Stimulated activated naive CD4-positive, alpha-beta T cell (primary cell): Measurements from ENCODE around the gene CCDC71.

Source experiments
- DNase-seq, 6 experiments: peaks; one replicate each; lab custom pipeline; 2025; lab: John Stamatoyannopoulos, UW

CCDC71 gene

DNA sequence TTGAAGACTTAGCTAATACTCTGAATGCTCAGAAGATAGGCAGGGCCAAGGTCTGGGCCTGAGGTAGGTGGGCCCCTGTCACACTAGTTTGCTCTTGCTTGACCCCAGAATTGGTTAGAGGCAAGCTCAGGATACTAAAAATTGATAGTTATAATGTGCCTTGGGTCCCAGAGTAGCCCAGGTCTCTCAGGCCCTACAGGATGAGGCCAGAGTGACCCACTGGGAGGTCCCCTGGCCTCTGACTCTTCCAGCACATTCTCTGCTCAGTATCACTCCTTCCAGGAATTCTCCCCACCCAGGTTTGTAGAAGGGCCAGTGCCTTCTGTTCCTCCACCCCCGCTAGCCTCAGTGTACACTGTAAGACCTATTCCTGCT is 4.6 kb upstream of the CCDC71 start:
- no peak for DNase-seq

DNA sequence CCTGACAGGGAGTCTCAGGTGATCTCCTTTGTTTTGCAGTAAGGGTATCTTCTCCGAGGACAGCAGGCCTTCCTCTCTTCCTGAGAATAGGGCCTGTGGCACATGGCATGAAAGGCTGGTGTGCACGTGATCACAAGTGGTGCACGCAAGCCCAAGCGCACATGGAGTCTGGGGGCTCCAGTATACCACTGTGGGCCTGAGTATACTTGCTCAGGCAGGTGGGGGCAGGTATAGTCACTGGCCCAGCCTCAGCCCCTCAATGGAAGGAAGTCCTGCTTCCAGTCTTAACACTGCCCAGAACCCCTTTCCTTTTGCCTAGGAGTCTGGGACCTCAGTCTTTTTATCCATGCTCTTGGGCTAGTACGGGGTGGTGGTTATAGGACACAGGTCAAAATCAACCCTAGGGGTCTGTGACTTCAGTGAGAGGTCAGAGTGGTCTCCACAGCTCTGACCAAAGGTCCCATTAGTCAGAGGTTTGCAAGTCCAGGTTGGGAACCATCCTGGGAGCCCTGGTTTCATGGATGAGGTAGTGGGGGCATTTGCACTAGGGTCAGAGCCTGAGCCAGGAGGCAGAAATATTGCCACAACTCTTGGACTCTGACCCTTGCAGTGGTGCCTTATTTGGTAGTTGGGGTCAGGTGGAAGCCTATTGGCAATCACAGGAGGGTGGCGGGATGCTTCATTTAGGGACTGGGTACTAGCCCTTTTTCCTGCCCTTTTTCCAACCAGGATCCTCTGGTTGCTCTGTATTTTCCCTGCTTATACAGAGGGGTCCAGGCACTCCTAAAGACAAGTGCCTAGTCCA is 823 bp upstream of the CCDC71 start:
- DNase-seq = no peak

DNA sequence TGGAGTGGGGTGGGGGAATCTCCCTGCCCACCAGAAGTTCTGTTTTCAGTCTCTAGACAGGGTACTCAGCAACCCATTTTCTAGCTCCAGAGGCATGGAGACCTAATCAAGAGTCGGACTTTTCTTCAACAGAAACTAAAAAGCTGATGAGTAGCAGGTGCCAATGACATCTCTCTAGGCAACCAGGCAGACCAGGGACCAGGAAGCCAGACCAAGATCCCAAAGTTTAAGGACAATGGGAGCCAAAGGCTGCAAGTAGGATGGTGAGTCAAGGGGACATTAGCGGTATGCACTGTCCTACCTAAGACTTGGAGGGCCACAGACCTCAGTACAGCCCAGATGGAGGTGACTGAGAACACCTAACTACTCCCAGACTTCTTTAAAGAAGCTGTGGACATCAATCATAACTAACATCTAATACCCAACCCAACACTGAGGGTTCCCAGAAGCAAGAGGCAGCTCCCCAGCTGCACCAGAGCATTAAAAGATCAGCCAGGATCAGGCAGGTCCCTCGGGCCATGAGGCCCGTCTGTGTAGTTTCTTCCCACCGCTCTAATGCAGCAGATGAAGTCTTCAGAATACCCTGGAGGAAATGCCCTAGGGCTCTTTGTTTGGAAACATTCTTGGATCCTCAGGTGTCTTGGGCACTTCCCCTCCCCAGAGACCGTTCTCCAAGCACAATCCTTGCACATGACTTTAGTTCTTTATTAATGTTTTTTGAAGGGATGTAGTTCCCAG is 979 bp downstream of the CCDC71 start:
- no peak for DNase-seq

DNA sequence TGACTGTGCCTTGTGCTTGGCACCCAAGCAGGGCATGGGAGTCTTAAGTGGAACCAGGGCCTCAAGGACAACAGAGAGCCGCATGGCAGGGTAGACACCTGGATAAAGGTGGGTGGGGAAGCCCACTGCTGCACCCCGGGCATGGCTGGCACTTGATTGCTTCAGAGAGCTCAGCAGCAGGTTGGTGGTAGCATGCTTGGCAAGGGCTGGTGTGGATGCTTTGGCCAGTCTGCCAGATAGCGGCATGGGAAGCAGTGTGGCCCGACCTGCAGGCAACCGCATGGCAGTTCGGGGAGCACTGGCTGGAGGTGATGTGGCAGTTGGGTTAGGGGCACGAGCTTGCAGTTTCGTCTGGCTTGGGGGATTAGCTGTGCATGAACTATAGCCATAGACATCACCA is 2.5 kb downstream of the CCDC71 start:
- no peak for DNase-seq

DNA sequence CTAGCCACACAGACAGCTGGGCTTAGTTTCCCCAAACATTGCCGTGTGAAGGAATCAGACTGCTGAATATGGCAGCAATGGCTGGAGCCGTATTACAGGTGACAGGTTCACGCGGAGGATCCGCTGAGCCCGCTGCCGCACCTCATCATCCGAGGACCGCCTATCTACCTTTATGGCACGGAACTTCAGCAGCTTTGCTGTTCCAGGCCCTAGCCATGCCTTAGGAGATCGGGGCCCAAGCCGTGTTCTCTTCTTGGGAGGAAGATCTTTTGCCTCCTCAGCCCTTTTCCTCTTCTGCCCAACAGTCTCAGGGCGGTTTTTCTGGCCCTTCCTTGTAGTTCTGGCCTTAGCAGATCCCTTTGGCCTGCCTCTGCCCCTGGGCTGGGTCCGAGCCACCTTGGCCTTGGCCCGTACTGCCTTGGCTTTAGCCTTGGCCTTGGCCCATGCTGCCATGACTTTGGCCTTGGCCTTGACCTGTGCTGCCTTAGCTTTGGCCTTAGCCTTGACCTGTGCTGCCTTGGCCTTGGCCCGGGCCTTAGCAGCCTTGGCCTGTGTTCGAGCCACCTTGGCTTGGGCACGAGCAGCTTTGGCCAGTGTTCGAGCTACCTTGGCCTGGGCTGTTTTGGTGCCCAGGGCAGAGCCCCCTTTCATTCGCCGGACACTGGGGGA is 3.2 kb downstream of the CCDC71 start:
- no peak for DNase-seq

DNA sequence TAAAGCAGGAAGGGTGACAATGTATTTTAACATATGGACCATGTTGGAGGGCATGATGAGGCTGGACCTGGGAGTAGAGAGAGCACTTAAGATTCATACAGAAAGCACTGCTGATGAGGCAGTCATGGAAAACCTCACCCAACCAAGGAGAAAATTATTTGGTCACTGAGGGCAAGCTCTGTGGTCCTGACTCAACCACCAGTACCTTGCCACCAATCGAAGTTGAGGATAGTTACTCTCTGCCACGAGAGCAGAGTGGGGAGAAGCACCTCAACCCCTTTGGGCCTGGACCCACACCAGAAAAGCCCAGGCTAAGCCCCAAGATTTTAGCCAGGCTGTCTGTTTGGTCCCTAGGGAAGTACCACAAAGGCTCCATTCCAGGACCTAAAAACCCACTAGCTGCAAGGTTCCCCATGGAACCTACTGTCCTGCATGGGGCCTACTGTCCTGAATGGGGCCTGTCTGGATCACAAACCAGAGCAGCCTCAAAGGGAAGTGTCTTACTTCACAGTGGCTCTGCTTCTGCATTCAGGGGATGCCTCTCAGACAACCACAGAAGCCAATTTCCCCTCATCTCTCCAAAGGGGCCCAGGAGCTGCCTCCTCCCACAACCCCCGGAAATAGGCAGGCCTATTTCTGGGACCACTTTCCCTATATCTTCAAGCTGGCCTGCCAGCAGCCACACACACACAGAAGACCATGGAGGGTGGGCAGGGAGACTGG is 4.2 kb downstream of the CCDC71 start:
- DNase-seq = no peak

DNA sequence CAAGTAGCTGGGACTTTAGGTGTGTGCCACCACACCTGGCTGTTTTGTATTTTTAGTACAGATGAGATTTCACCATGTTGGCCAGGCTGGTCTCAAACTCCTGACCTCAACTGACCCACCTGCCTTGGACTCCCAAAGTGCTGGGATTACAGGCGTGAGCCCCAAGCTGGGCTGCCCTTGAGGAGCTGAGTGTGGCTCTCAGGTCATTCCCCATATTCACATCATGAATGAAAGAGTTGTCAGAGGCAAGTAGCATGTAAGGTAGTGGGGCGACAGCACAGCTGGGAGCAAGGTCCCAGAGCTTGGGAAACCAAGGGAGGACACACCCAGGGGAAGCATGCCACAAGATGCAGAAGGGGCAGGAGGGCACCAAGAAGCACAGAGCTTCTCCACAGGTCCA is 4.9 kb downstream of the CCDC71 start:
- DNase-seq = no peak

DNA sequence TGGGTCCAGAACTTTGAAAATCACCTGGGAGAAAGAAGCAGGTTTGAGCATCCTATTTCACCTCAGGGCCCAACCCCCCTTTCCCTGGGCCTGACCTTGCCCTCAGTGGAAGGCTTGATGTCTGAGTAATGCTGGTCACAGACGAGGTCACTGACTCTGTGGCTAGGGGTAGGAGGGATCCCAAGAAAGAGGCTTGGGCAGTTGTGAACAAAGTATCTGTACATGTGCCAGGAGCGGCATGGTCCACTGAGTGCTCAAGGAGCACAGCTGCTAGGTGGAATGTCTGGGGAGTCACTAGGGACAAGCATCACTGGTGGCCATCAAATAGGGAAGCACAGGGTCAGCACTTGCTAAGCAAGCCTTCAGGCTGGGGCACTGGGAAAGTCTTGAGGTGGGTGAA is 7.3 kb downstream of the CCDC71 start:
- DNase-seq = no peak

DNA sequence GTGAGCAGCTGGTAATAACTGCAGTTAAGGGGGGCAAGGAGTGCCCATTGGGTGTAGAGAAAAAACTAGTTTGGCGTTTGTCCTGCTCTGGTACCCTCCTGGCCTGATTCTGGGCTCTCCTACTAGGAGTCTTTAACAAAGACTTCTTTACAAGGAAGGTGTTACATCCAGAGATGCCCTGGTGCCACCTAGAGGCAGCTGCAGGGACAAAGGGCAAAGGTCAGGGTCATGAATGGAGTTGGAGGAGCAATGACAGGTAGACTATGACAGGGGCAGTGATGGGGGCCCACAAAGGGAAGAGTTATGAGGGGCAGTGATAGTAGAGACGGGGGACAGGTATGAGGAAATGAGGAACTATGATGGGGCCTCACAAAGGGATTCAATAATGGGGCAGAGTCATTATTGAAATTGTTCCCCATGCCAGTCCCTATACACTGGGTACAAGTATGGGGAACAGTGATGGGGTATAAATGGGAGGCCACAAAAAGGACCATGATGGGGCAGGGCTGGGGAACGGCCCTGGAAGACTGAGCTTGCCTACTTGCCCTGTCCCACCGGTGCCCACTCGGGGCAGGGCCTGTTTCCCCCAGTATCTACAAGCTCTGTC is 7.9 kb downstream of the CCDC71 start:
- DNase-seq = peak; percentile 31 to 57 (median 44)

DNA sequence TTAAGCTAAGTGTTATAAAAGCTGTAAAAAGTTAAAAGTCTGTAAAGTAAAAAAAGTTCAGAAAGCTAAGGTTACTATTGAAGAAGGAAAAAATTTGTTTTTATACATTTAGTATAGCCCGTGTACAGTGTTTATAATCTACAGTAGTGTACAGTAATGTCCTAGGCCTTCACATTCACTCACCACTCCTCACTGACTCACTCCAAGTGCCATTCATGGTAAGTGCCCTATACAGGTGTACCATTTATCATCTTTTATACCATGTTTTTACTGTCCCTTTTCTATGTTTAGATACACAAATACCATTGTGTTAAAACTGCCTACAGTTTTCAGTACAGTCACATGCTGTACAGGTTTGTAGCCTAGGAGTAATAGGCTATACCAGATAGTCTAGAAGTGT is 8.8 kb downstream of the CCDC71 start:
- DNase-seq = no peak

DNA sequence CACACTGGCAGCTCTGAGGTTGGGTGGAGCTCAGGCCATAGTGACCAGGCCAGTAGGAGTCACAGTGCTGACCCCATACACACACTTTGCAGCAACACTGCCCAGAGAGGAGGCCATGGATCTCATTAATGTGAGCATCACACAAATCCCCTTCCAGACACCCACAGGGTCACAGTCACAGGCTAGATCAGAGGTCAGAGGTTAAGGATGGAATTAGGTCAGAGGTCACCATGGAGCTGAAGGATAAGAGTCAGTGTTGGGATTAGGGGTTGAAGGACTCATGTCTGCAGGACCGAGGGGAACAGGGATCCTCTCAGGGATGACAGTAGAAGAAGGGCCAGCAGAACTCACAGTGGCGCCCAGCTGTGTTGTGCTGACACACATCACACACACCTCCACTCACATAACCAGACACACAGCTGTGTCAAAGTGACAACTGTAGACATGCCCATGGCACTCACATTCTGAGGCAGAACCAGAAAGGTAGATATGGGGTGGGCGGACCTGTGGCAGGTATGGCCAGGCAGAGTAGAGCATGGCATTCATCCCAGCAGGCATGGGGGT is 12.7 kb downstream of the CCDC71 start:
- DNase-seq = no peak

DNA sequence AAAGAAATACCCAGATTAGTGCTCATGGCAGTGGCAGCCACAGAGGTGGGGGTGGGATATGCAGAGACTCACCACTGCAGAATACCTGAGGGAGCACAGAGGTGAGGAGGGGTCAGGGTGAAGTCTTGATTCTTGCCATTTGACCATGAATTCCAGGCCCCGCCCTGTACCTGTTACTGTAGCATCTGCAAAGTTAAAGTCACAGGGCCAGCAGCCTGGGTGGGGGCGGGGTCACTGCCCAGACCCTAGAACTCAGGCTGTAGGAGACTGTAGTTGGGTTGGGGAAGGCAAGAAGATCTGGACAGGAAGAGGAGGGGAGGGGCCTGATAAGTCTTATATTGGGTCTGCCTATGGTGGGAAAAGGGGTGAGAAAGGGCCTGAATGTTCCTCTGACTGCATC is 14.5 kb downstream of the CCDC71 start:
- no peak for DNase-seq

DNA sequence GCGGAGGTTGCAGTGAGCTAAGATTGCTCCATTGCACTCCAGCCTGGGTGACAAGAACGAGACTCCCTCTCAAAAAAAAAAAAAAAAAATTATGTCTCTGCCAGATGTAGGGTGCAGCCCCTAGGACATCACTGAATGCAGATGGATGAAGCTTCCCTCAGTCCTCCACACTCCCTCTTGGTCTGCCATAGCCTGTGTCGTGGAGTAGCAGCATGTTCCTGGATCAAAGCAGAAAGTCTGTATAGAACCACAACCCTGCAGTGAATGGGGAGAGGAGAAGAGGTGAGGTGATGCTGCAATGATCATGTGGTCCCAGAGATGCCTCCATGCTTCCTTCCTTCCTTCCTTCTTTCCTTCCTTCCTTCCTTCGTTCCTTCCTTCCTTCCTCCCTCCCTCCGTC is 18.0 kb downstream of the CCDC71 start:
- DNase-seq = no peak

DNA sequence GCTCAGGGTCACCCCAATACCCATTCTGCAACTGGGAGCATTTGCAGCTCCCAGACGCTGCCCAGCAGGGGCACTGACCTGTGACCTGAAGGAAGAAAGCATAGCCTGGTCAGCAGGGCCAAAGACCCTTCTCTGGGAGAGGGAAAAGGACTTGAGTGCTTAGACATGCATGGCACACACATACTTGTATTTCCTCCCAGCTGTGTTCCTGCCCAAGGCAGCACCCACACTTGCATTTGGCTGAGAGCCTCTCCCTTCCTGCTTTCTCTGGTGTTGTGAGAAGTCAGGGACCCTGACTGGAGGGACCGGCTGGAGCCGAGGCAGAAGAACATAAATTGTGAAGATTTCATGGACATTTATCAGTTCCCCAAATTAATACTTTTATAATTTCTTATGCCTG is 26.1 kb downstream of the CCDC71 start:
- no peak for DNase-seq

DNA sequence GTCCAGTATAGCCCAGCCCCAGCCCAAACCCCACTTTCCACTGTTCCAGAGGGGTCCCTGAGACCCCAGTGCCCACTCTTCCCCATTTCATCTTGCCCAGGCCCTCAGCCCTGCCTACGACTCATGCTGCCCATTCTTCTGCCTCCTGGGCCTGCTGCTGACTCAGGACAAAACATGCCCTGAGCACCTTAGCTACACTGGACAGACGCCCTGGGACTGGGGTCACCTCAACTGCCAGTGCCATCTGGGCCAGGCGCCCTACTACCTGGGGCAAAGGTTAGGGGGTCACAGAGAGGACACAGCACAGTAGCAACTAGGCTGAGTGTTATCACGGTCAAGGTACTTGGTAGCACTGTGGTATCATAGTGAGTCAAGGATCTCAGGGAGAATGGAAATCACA is 30.6 kb downstream of the CCDC71 start:
- DNase-seq = no peak

DNA sequence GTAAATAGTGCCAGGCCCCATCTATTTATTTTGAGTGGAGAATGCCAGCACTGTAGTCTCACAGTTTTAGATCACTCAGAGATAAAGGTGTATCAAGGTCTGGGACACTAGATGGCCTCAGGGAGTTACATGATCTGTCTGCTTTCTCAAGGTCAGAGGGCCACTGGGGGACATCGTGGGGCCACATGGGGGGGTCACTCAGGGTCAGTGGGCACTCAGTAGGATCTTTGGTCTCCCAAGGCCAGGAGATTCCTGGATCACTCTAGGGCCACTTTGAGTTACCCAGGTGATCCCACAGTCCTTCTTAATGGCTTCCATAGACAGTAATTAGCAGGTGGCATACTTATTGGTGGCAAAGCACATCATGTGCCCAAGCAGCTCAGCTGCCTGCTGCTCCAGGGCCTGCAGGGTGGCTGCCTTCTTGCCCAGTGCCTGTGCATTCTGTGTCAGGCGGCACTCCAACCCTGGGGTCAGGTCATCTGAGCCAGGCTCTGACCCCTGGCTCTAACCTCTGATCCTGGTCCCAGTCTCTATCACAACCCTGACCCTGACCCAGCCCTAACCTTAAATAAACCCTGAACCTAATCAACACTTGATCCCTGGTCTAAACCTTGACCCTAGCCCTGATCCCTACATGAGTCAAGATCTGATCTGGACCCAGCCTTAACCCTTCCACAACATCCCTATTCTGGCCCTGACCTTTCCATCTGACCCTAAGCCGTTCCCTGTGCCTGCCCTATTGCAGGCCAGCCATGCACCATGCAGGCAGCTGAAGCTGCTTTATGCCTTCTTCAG is 31.5 kb downstream of the CCDC71 start:
- DNase-seq = no peak

DNA sequence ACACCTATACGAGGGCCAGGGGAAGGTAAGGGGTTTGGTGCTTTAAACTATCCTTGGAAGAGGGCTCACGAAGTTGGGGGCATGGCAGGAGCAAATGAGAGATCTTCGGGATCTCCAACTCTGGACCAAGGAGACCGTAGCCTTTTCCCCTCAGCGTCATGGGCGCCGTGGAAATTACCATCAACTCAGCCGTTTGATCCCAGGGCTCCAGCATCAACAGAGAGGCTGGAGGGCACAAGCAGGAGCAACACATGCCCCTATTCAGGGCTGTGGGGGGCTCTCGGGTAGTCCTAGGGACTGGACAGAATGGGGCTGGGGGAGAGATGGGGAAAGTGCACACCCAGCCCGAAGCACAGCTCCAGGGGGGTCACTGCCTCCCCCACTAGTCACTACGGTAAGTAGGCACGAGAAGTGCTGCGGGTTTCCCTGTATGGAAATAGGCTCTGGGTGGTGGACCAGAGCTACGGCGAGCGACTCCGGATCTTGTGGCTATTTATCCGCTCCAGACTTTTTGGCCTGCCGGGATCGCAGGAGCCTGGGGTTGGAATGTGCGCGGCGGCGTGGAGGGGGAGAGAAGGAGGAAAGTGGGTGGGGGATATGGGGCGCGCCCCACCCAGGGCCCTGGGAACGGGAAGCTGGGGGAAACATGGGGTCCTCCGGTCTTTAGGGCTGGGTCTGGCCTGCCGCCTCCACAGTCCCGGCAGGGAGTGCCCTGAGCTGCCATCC is 32.7 kb downstream of the CCDC71 start:
- DNase-seq = no peak

DNA sequence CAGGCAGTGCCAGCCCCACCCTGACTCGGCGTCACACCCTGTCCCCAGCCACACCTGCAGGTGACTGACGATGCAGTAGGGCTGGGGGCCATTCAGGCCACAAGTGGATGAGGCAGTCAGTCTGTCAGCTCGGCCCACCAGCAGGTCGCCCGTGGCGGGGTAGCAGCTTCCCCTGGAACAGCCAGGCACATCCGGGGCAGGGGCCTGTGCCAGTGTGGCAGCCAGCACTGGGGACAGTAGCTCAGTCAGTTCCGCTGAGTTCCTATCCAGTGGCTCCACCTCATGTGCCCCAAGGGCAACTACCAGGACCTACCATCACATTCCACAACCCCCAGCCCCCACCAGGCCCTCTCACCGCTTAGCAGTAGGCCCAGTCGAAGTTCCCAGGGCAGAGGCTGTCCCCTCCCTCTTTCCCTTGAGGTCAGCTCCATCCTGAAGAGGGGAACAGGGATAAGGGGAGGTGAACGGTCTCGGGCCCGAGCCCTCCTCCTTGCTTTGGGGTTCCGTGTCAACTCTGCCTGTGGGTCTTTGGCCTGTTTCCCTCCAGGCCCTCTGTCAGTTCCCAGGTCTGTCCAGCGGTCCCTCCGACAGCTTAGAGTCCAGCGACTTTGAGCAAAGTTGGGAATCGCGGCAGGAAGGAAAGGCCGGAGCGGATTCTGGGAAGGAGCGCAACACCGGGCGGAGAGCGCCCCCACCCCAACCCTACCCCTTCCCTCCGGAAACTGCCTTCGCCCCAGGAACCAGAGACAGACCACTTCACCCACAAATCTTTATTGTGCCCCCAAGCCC is 33.5 kb downstream of the CCDC71 start, which contains the start of gene LAMB2:
Gene LAMB2, minus strand, starts transcription at position 614 of the 789 bp plus-strand sequence. Its CDS starts 183 bp downstream, at position 431.
- no peak for DNase-seq

DNA sequence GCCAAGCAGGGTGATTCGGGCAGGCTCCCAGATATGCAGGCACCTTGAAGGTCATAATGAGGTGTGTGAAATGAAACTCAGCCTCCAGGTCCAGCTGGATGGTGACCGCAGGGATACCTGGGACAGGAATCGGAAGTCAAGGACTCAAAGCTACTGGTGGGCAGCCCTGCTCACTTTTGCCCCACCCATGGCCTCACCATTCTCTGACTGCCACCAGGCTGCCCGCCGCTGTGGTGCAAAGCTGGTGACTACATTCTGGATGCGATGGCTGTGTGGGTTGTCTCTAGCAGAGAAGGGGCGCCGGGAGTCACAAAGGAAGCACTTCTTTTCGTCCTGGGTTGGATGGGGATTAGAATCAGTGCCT is 34.1 kb downstream of the CCDC71 start:
- DNase-seq = no peak
